ENCODE data around the gene CARF. TPM values are rescaled to one million over a fixed set of nuclear protein-coding genes. Genes with fewer than 3 reads are reported as not detected.

The CARF gene
- total and polyA plus RNA-seq, 4 donors, result 0.98 to 4.3 (median 2.9) TPM

GRCh38 chr2:203021991-203022390, 109.9 kb downstream of the CARF start:
- TF ChIP-seq EGR1 (IDR thresholded peaks at IDR 0.05; ENCODE audit: low read depth in 2 of 2) (no peak), TAF1 (conservative IDR thresholded peaks at IDR 0.05) (no peak), HNF4A (conservative IDR thresholded peaks at IDR 0.05) (no peak), YY1 (IDR thresholded peaks at IDR 0.05) (no peak), RXRA (IDR thresholded peaks at IDR 0.05) (no peak), RAD21 (IDR thresholded peaks at IDR 0.05) (no peak), MAX (IDR thresholded peaks at IDR 0.05) (no peak)
- Histone ChIP-seq H3K4me3 (ENCODE audit: low read depth in 1 of 3, low read length in 3 of 3) (no peak overlapping the region), H3K4me1 (ENCODE audit: control insufficient read depth in 4 of 4, insufficient read depth in 4 of 4, low read length in 3 of 4) (peaks cover 4 to 21% (median 16%) of the 10 kb centered on the region in 4 donors), H3K36me3 (ENCODE audit: control insufficient read depth in 4 of 4, insufficient read depth in 3 of 4, low read depth in 1 of 4, low read length in 3 of 4) (no peaks in the 10 kb centered on the region), H3K27me3 (ENCODE audit: control insufficient read depth in 4 of 4, insufficient read depth in 4 of 4, low read length in 3 of 4) (no peaks in the 10 kb centered on the region), H3K27ac (ENCODE audit: low read depth in 1 of 2, low read length in 2 of 2) (no peak overlapping the region), H3K9me3 (ENCODE audit: control insufficient read depth in 4 of 4, low read length in 3 of 4) (no peaks in the 10 kb centered on the region), H3K9ac (ENCODE audit: low read depth in 1 of 2, low read length in 2 of 2) (no peak overlapping the region)
- 74% methylated on average over 4 of the region's 4 CpGs for WGBS
- no peak for DNase-seq (ENCODE audit: low spot score)

GRCh38 chr2:203022751-203023150, 110.7 kb downstream of the CARF start:
- H3K9ac ChIP-seq (ENCODE audit: low read depth in 1 of 2, low read length in 2 of 2), result no peak overlapping the region
- no peaks in the 10 kb centered on the region for H3K36me3 ChIP-seq (ENCODE audit: control insufficient read depth in 4 of 4, insufficient read depth in 3 of 4, low read depth in 1 of 4, low read length in 3 of 4)
- H3K9me3 ChIP-seq (ENCODE audit: control insufficient read depth in 4 of 4, low read length in 3 of 4), result no peaks in the 10 kb centered on the region
- peaks cover 4 to 17% (median 11%) of the 10 kb centered on the region in 4 donors for H3K4me1 ChIP-seq (ENCODE audit: control insufficient read depth in 4 of 4, insufficient read depth in 4 of 4, low read length in 3 of 4)
- no peak for DNase-seq (ENCODE audit: low spot score)
- no peak overlapping the region for H3K27ac ChIP-seq (ENCODE audit: low read depth in 1 of 2, low read length in 2 of 2)
- 81% methylated on average over 1 of the region's 1 CpG for WGBS
- H3K27me3 ChIP-seq (ENCODE audit: control insufficient read depth in 4 of 4, insufficient read depth in 4 of 4, low read length in 3 of 4), result no peaks in the 10 kb centered on the region
- H3K4me3 ChIP-seq (ENCODE audit: low read depth in 1 of 3, low read length in 3 of 3), result no peak overlapping the region
- TF ChIP-seq EGR1 (IDR thresholded peaks at IDR 0.05; ENCODE audit: low read depth in 2 of 2) (no peak), FOXA1 (IDR thresholded peaks at IDR 0.05) (no peak), GABPA (IDR thresholded peaks at IDR 0.05 in 1 of 2, conservative IDR thresholded peaks at IDR 0.05 in 1 of 2) (no peak), REST (IDR thresholded peaks at IDR 0.05) (no peak), JUND (IDR thresholded peaks at IDR 0.05) (peak in 1 of 2 donors; percentile 17), HNF4G (IDR thresholded peaks at IDR 0.05) (no peak), NR2F2 (IDR thresholded peaks at IDR 0.05) (no peak), RXRA (IDR thresholded peaks at IDR 0.05) (peak in 1 of 2 donors; percentile 17), TAF1 (conservative IDR thresholded peaks at IDR 0.05) (no peak), ATF3 (IDR thresholded peaks at IDR 0.05) (no peak), ZBTB33 (IDR thresholded peaks at IDR 0.05) (no peak)
